ENCODE results near the gene CAPN10.

GRCh38 chr2:240646900-240647502, 60.5 kb downstream of the CAPN10 start:
- TF ChIP-seq POLR2A (IDR thresholded peaks at IDR 0.05; ENCODE audit: low read depth, low read length) (no peak), POLR2AphosphoS5 (IDR thresholded peaks at IDR 0.05; ENCODE audit: low read depth, low read length) (no peak)

All from GM12892 (cell line).